Caco-2 (cell line): ENCODE results near the gene DEK. TPM values are rescaled to one million over a fixed set of nuclear protein-coding genes. Genes with fewer than 3 reads are reported as not detected.

Source experiments
- BruUV-seq: library from RNA; stranded (reverse); fragments of 400-500 nt; replicated peaks from 2 replicates; lab custom pipeline; 2021; lab: Mats Ljungman, UMichigan
- CTCF ChIA-PET: fragments of 300-600 bp; sonication (Branson Sonifier 250); formaldehyde crosslinking; loops from one replicate; lab custom pipeline; 2022; ENCODE audit warnings: antibody characterized with exemption; lab: Charles Lee
- POLR2A ChIA-PET: fragments of 300-600 bp; sonication (Branson Sonifier 250); formaldehyde crosslinking; loops from one replicate; lab custom pipeline; 2022; ENCODE audit warnings: antibody characterized with exemption; lab: Charles Lee
- DNase-seq, 2 experiments: peaks; one replicate each; pipeline versions ENCODE4 v3.0.0 to v3.0.0-alpha.2; 2020 to 2022
- H3K27me3 ChIP-seq: replicated peaks from 2 replicates; pipeline ENCODE4 v1.6.0; 2011; ENCODE audit warnings: low read length; ENCODE audit not compliant: control insufficient read depth, insufficient read depth
- H3K36me3 ChIP-seq: 2 replicates; pipeline ENCODE4 v1.5.1; 2011; ENCODE audit warnings: low read length; ENCODE audit not compliant: control insufficient read depth, insufficient read depth
- H3K4me1 ChIP-seq: fragments of 250-450 bp; sonication (Bioruptor Pico); 2 replicates; pipeline ENCODE4 v1.5.1; 2020; ENCODE audit warnings: mild to moderate bottlenecking
- H3K4me3 ChIP-seq: 2 replicates; pipeline ENCODE4 v1.5.1; 2011; ENCODE audit warnings: low read depth, mild to moderate bottlenecking, control low read depth, low read length
- H3K9me3 ChIP-seq: fragments of 250-450 bp; sonication (Bioruptor Pico); 2 replicates; pipeline ENCODE4 v1.5.1; 2020; ENCODE audit warnings: mild to moderate bottlenecking, moderate library complexity
- H3K27ac Mint-ChIP-seq: one replicate; pipeline ENCODE4 v1.8.0; 2022; ENCODE audit warnings: mixed read lengths; ENCODE audit not compliant: unreplicated experiment
- H3K27me3 Mint-ChIP-seq: one replicate; pipeline ENCODE4 v1.8.0; 2022; ENCODE audit warnings: mixed read lengths; ENCODE audit not compliant: insufficient read depth, unreplicated experiment
- H3K36me3 Mint-ChIP-seq: one replicate; pipeline ENCODE4 v1.8.0; 2022; ENCODE audit warnings: mild to moderate bottlenecking, mixed read lengths; ENCODE audit not compliant: insufficient read depth, unreplicated experiment
- H3K4me1 Mint-ChIP-seq: one replicate; pipeline ENCODE4 v1.8.0; 2022; ENCODE audit warnings: low read depth, mixed read lengths; ENCODE audit not compliant: unreplicated experiment
- H3K4me3 Mint-ChIP-seq: one replicate; pipeline ENCODE4 v1.8.0; 2022; ENCODE audit warnings: mild to moderate bottlenecking, moderate library complexity, mixed read lengths; ENCODE audit not compliant: unreplicated experiment
- H3K9me3 Mint-ChIP-seq: one replicate; pipeline ENCODE4 v1.8.0; 2022; ENCODE audit warnings: mixed read lengths; ENCODE audit not compliant: unreplicated experiment
- CTCF ChIP-seq, 2 experiments: fragments of 200-600 bp in 1 of 2; IDR thresholded peaks; 1 replicate in 1 of 2; 2 replicates in 1 of 2; pipeline versions ENCODE4 v1.5.1 to v1.8.0; 2011 to 2022; ENCODE audit warnings: antibody characterized with exemption in 1 of 2, control low read depth in 1 of 2, inconsistent platforms in 1 of 2, low read depth in 1 of 2, low read length in 1 of 2, mild to moderate bottlenecking in 1 of 2, moderate library complexity in 1 of 2; ENCODE audit not compliant: insufficient read depth in 1 of 2, severe bottlenecking in 1 of 2, unreplicated experiment in 1 of 2
- intact Hi-C: fragments of 100-400 bp; cut with micrococcal nuclease; formaldehyde crosslinking; loops from one replicate; pipeline ENCODE4 v1.10.0; 2022; ENCODE audit not compliant: unreplicated experiment
- total RNA-seq: library from RNA; stranded (reverse); gene quantifications from 2 replicates; pipeline ENCODE4 v1.2.3, GENCODE V29; 2022

Gene DEK
- total RNA-seq, 1 experiment from 2014 or later = 170 TPM

GRCh38 chr6:18207949-18208348 lies 56.4 kb downstream of the DEK start:
- Histone ChIP-seq H3K36me3 (no peaks in the 10 kb centered on the region), H3K4me3 (no peak overlapping the region), H3K27me3 (no peaks in the 10 kb centered on the region), H3K4me1 (no peaks in the 10 kb centered on the region), H3K9me3 (no peaks in the 10 kb centered on the region)
- POLR2A ChIA-PET = no interaction called here
- Mint-ChIP-seq H3K4me3 (no peak overlapping the region), H3K4me1 (no peaks in the 10 kb centered on the region), H3K27me3 (no peaks in the 10 kb centered on the region), H3K9me3 (no peaks in the 10 kb centered on the region), H3K36me3 (no peaks in the 10 kb centered on the region), H3K27ac (no peak overlapping the region)
- no peak for TF ChIP-seq CTCF (IDR thresholded peaks at IDR 0.05; ENCODE audit: insufficient read depth in 1 of 2, low read depth in 1 of 2, low read length in 1 of 2, severe bottlenecking in 1 of 2, unreplicated experiment in 1 of 2)
- CTCF ChIA-PET = no interaction called here
- DNase-seq = no peak
- no TSS peak for BruUV-seq
- intact Hi-C loops = no loop called here

GRCh38 chr6:18207438-18207837 lies 56.9 kb downstream of the DEK start:
- no peak overlapping the region for H3K4me3 ChIP-seq
- no peaks in the 10 kb centered on the region for H3K9me3 Mint-ChIP-seq
- H3K9me3 ChIP-seq = no peaks in the 10 kb centered on the region
- H3K27ac Mint-ChIP-seq = no peak overlapping the region
- ChIA-PET CTCF (no interaction called here), POLR2A (no interaction called here)
- BruUV-seq = no TSS peak
- no peaks in the 10 kb centered on the region for H3K27me3 ChIP-seq
- intact Hi-C loops = no loop called here
- DNase-seq = no peak
- no peak for TF ChIP-seq CTCF (IDR thresholded peaks at IDR 0.05; ENCODE audit: insufficient read depth in 1 of 2, low read depth in 1 of 2, low read length in 1 of 2, severe bottlenecking in 1 of 2, unreplicated experiment in 1 of 2)
- no peaks in the 10 kb centered on the region for H3K27me3 Mint-ChIP-seq
- H3K4me3 Mint-ChIP-seq = no peak overlapping the region
- H3K4me1 Mint-ChIP-seq = no peaks in the 10 kb centered on the region
- H3K36me3 ChIP-seq = no peaks in the 10 kb centered on the region
- H3K36me3 Mint-ChIP-seq = no peaks in the 10 kb centered on the region
- H3K4me1 ChIP-seq = no peaks in the 10 kb centered on the region

DNA sequence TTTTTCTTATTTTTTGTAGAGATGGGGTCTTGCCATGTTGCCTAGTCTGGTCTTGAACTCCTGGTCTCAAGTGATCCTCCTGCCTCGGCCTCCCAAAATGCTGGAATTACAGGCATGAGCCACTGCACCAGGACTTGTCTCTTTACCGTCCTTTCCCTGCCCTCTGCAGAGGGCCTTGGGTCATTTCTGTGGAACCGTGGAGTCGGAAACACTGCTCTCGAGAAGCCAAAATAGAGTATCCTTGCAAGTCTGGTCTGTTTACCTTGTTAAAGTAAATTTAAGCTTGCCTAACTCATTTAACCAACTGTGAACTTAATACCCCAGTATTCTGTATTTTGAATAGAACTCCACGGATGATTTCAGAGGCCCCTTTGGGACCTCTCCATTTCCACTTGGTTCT lies 57.7 kb downstream of the DEK start:
- POLR2A ChIA-PET = no interaction called here
- intact Hi-C loops = no loop called here
- DNase-seq = no peak
- no peaks in the 10 kb centered on the region for H3K4me1 ChIP-seq
- Mint-ChIP-seq H3K36me3 (no peaks in the 10 kb centered on the region), H3K4me1 (no peaks in the 10 kb centered on the region), H3K9me3 (no peaks in the 10 kb centered on the region), H3K27ac (no peak overlapping the region), H3K27me3 (no peaks in the 10 kb centered on the region), H3K4me3 (no peak overlapping the region)
- TF ChIP-seq CTCF (IDR thresholded peaks at IDR 0.05; ENCODE audit: insufficient read depth in 1 of 2, low read depth in 1 of 2, low read length in 1 of 2, severe bottlenecking in 1 of 2, unreplicated experiment in 1 of 2) = no peak
- no peak overlapping the region for H3K4me3 ChIP-seq
- CTCF ChIA-PET = no interaction called here
- H3K9me3 ChIP-seq = no peaks in the 10 kb centered on the region
- no peaks in the 10 kb centered on the region for H3K27me3 ChIP-seq
- no TSS peak for BruUV-seq
- H3K36me3 ChIP-seq = no peaks in the 10 kb centered on the region
